MCF 10A (cell line): ENCODE data around the gene GBA2. TPM values are rescaled to one million over a fixed set of nuclear protein-coding genes. Genes with fewer than 3 reads are reported as not detected.
A peak's percentile ranks its signal among the peaks of the same experiment; 100 is the strongest.

Experiments used
- BruUV-seq: library from RNA; stranded (reverse); fragments of 400-500 nt; replicated peaks from 2 replicates; lab custom pipeline; 2021; lab: Mats Ljungman, UMichigan
- CTCF ChIA-PET: fragments of 300-600 bp; sonication (Branson Sonifier 250); formaldehyde crosslinking; extraction: SDS; loops from one replicate; lab custom pipeline; 2021; ENCODE audit warnings: antibody characterized with exemption, inconsistent platforms; lab: Yijun Ruan, JAX
- POLR2A ChIA-PET: fragments of 300-600, 350-650 bp; sonication (Branson Sonifier 250); formaldehyde crosslinking; extraction: SDS; loops from one replicate; lab custom pipeline; 2020; ENCODE audit warnings: antibody characterized with exemption, inconsistent platforms; lab: Yijun Ruan, JAX
- DNase-seq: peaks from one replicate; pipeline ENCODE4 v3.0.0-alpha.2; 2018; ENCODE audit not compliant: unreplicated experiment
- H3K27ac Mint-ChIP-seq: one replicate; pipeline ENCODE4 v1.8.0; 2022; ENCODE audit warnings: mild to moderate bottlenecking, low read depth, mixed read lengths; ENCODE audit not compliant: unreplicated experiment
- H3K27me3 Mint-ChIP-seq: one replicate; pipeline ENCODE4 v1.8.0; 2022; ENCODE audit warnings: mixed read lengths; ENCODE audit not compliant: insufficient read depth, unreplicated experiment
- H3K36me3 Mint-ChIP-seq: one replicate; pipeline ENCODE4 v1.8.0; 2022; ENCODE audit warnings: mild to moderate bottlenecking, moderate library complexity, mixed read lengths; ENCODE audit not compliant: insufficient read depth, unreplicated experiment
- H3K4me1 Mint-ChIP-seq: one replicate; pipeline ENCODE4 v1.8.0; 2022; ENCODE audit warnings: mixed read lengths; ENCODE audit not compliant: insufficient read depth, unreplicated experiment
- H3K4me3 Mint-ChIP-seq: one replicate; pipeline ENCODE4 v1.8.0; 2022; ENCODE audit warnings: mild to moderate bottlenecking, moderate library complexity, mixed read lengths; ENCODE audit not compliant: unreplicated experiment
- H3K9me3 Mint-ChIP-seq: one replicate; pipeline ENCODE4 v1.8.0; 2022; ENCODE audit warnings: mixed read lengths; ENCODE audit not compliant: unreplicated experiment
- intact Hi-C: fragments of 100-400 bp; cut with micrococcal nuclease; formaldehyde crosslinking; loops from 2 replicates; pipeline ENCODE4 v1.14.1; 2022
- total RNA-seq: library from RNA; stranded (reverse); gene quantifications from 2 replicates; pipeline ENCODE4 v1.2.3, GENCODE V29; 2022
- TF ChIP-seq, protein P1 (sequence below): fragments of 200-600 bp; IDR thresholded peaks from one replicate; pipeline ENCODE4 v1.8.0; 2022; ENCODE audit warnings: antibody characterized with exemption, mild to moderate bottlenecking; ENCODE audit not compliant: unreplicated experiment

Gene GBA2
- total RNA-seq, 1 experiment from 2014 or later, result 51.3 TPM

DNA sequence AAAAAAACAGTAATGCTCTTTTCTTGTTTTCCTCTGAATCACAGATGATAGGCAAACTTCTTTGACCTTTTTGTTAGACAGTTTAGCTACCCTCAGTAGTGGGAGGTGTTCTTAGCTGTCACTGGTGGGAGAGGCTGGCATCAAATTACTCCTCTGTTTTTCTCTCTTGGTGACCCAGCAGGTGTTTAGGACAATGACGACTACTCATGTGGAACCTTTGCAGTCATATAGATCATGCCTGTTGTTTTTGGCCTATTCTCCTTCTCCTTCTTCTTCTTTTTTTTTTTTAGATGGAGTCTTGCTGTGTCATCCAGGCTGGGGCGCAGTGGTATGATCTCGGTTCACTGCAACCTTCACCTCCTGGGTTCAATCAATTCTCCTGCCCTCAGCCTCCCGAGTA, 27.0 kb upstream of the GBA2 start:
- ChIA-PET CTCF (interaction anchor here (0.6 to 2.1 kb wide), 8 partner anchors 13 to 948 kb away, joined by 3 to 15 read pairs (median 4); partner anchors contain the start of gene PIGO), POLR2A (interaction anchor here (0.9 to 1.2 kb wide), 2 partner anchors 44 to 114 kb away, joined by 3 to 4 read pairs; partner anchors contain the start of genes CREB3 and TLN1)
- no peaks in the 10 kb centered on the region for H3K27me3 Mint-ChIP-seq
- peaks cover 10% of the 10 kb centered on the region for H3K36me3 Mint-ChIP-seq
- DNase-seq, result no peak
- no peaks in the 10 kb centered on the region for H3K4me1 Mint-ChIP-seq
- H3K27ac Mint-ChIP-seq, result no peak overlapping the region
- no TSS peak for BruUV-seq
- TF ChIP-seq, protein P1, sequence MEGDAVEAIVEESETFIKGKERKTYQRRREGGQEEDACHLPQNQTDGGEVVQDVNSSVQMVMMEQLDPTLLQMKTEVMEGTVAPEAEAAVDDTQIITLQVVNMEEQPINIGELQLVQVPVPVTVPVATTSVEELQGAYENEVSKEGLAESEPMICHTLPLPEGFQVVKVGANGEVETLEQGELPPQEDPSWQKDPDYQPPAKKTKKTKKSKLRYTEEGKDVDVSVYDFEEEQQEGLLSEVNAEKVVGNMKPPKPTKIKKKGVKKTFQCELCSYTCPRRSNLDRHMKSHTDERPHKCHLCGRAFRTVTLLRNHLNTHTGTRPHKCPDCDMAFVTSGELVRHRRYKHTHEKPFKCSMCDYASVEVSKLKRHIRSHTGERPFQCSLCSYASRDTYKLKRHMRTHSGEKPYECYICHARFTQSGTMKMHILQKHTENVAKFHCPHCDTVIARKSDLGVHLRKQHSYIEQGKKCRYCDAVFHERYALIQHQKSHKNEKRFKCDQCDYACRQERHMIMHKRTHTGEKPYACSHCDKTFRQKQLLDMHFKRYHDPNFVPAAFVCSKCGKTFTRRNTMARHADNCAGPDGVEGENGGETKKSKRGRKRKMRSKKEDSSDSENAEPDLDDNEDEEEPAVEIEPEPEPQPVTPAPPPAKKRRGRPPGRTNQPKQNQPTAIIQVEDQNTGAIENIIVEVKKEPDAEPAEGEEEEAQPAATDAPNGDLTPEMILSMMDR, result no peak
- no peak overlapping the region for H3K4me3 Mint-ChIP-seq
- no peaks in the 10 kb centered on the region for H3K9me3 Mint-ChIP-seq
- intact Hi-C loops, result no loop called here

DNA sequence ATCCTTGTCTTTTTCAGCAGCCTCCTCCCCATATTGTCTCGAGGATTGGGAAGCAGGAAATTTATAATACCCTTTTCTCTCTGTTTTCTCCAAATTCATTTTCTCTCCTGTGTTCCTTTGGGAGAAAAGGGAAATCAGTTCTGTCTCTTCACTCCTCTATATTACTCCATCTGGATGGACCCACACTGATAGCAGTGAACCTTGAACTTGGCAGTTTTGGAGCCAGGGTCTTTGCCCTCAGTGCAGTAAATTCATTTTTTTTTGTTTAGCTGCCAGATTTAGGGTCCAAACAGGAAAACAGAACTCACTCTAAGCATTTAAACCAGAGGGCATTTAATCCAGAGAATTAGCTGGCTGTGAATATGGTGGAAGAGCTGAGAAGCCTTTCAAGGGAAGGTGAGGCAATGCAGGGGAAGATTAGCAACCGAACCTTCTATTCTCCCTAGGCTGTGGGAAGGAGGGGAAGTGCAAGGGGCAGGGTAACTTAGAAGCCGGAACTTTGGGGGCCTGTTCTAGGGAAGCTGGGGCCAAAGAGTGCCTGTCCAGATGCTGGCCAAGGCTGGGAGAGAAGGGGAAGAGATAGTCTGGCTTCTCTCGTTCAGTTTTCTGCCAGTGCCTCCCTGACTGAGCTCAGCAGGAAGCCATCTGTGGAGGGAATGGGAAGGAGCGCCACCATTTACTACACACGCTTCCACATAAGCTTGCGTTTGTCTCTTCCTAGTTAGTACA, 26.0 kb upstream of the GBA2 start:
- BruUV-seq, result no TSS peak
- Mint-ChIP-seq H3K36me3 (peaks cover 5% of the 10 kb centered on the region), H3K27me3 (no peaks in the 10 kb centered on the region), H3K27ac (no peak overlapping the region), H3K4me3 (no peak overlapping the region), H3K4me1 (no peaks in the 10 kb centered on the region), H3K9me3 (no peaks in the 10 kb centered on the region)
- TF ChIP-seq, protein P1, result no peak
- intact Hi-C loops, result no loop called here
- POLR2A ChIA-PET, result interaction anchor here (0.9 to 1.3 kb wide), 3 partner anchors 25 to 115 kb away, joined by 3 to 5 read pairs (median 4); partner anchors contain the start of genes CREB3 and TLN1
- no peak for DNase-seq
- CTCF ChIA-PET, result interaction anchor here (0.6 to 2.1 kb wide), 8 partner anchors 14 to 679 kb away, joined by 3 to 15 read pairs (median 3); partner anchors contain the start of gene PIGO

DNA sequence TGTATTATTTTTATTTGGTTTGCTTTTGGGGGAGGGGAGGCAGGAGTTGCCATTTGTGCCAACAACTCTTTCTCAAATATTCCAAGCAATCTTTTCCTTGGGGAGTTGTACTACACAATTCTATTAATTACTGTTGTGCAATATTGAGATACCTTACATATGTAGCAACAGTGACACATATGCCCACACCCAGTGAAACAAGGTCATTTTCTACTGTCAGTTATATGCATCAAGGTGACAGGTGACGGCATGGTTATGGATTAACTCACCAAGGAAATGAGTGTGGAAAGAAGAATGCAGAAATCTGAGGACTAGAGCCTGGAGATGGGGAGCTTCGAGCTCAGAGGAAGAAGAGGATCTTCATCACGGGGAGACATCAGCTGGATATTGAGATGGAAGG, 22.9 kb upstream of the GBA2 start:
- CTCF ChIA-PET, result interaction anchor here (0.8 to 2.4 kb wide), 10 partner anchors 10 to 139 kb away, joined by 3 to 9 read pairs (median 5); partner anchors contain the start of genes GBA2 and RGP1
- BruUV-seq, result no TSS peak
- Mint-ChIP-seq H3K36me3 (peaks cover 5% of the 10 kb centered on the region), H3K27ac (no peak overlapping the region), H3K4me1 (no peaks in the 10 kb centered on the region), H3K27me3 (no peaks in the 10 kb centered on the region), H3K9me3 (no peaks in the 10 kb centered on the region), H3K4me3 (no peak overlapping the region)
- peak; percentile 70 for DNase-seq
- TF ChIP-seq, protein P1, result no peak
- intact Hi-C loops, result no loop called here
- POLR2A ChIA-PET, result interaction anchor here (0.6 to 3.3 kb wide), 15 partner anchors 11 to 849 kb away, joined by 3 to 24 read pairs (median 4); partner anchors contain the start of genes ARHGEF39, CREB3, RGP1 and TLN1

DNA sequence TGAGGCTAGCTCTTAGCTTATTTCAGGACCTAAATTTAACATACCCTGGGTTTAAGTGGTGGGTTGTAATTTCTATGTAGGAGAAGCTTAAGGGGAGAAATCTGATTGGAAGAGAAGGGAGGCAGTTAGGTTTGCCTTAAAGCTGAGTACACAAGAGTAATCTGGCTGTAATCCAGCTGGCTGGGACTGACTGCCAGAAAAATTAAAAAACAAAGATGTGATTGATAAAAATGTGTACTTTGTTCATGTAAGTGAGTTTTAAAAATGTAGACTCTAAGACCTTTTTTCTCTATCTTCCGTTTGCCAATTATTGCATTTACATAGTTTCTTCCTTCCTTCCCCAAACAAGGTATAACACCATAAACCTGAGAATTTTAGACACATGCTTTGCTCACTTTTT, 22.5 kb upstream of the GBA2 start:
- Mint-ChIP-seq H3K4me1 (no peaks in the 10 kb centered on the region), H3K9me3 (no peaks in the 10 kb centered on the region), H3K27me3 (no peaks in the 10 kb centered on the region), H3K36me3 (peaks cover 2% of the 10 kb centered on the region), H3K4me3 (no peak overlapping the region), H3K27ac (no peak overlapping the region)
- BruUV-seq, result no TSS peak
- POLR2A ChIA-PET, result interaction anchor here (0.6 to 3.3 kb wide), 15 partner anchors 11 to 255 kb away, joined by 3 to 24 read pairs (median 4); partner anchors contain the start of genes ARHGEF39, CREB3, RGP1 and TLN1
- DNase-seq, result peak; percentile 54
- intact Hi-C loops, result no loop called here
- CTCF ChIA-PET, result interaction anchor here (0.6 to 2.4 kb wide), 9 partner anchors 10 to 438 kb away, joined by 3 to 9 read pairs (median 5); partner anchors contain the start of genes GBA2 and RGP1
- TF ChIP-seq, protein P1, result no peak
